Cerebellar cortex (tissue), 1 donor: Measurements from ENCODE around the gene RASL10A.

Experiments used
- DNase-seq: peaks from one replicate; pipeline ENCODE4 v3.0.0-alpha.2; 2015; ENCODE audit warnings: low spot score

RASL10A gene

DNA sequence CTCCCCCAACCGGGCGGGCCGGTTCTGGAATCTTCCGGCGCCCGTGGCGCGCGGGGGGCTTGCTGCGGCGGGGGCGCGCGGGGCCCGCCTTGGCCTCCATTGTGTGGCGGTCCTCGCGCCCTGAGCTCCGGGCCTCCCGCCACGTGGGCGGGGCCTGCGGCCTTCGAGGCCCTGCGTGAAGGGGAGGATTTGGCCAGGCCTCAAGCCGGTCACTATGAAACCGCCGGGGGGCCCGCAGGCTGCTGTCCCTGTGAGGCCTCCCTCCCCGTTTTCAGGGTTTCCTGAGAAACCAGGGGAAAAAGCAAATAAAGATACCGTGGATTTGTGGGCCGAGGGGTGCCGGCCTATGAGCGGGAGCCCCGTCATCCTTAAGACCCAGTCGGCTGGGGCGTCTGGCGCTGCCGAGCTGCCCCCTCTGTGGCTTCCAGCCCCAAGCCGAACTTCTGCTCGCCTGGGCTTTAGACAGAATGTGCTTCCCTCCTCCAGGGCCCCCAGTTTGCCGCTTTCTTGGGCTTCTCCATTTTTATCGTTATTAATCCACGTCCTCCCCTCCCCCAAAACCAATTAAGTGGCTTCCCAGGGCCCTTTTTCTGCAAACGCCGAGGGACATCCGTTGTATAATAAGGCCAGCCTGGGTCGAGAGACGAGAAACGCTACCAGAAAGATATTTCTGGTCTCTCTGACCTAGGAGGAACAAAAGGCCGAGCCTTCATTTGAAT lies 46.8 kb downstream of the RASL10A start:
- peak; percentile 55 for DNase-seq

DNA sequence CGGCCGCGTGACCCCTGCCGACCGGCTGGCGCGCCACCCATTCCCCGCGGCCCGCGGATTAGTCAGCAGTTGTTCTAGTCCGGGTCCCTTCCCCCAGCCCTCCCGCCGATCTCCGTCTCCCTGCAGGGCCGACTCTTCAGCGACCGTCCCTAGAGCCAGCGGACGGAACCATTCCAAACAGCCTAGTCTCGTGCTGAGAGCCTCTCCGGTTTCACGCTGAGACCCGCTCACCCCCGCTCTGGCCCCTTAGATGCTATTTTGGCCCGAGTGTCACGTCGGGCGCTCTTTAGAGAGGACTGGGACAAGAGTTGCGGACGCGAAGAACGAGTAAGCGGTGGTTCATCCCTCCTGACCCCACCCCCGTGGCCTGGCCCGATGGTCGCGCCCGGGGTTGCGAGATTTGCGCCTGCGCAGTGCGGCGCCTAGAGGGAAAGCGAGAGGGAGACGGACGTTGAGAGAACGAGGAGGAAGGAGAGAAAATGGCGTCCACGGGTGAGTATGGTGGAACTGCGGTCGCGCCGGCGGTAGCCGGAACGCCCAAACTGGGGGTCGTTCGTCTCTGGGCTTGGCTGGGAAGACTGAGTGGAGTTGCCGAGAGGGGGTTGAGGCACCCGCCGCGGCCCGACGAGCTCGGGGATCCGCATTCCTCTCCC lies 47.5 kb downstream of the RASL10A start, which contains the start of the genes EWSR1 and RHBDD3:
Gene EWSR1 (plus strand): TSS at position 411 of the 653 bp plus-strand sequence. CDS start 69 bp downstream, at position 480.
Gene RHBDD3 (minus strand): TSS at position 124 of the 653 bp plus-strand sequence. CDS start 2,355 bp downstream, outside the sequence.
- peak; percentile 93 for DNase-seq

DNA sequence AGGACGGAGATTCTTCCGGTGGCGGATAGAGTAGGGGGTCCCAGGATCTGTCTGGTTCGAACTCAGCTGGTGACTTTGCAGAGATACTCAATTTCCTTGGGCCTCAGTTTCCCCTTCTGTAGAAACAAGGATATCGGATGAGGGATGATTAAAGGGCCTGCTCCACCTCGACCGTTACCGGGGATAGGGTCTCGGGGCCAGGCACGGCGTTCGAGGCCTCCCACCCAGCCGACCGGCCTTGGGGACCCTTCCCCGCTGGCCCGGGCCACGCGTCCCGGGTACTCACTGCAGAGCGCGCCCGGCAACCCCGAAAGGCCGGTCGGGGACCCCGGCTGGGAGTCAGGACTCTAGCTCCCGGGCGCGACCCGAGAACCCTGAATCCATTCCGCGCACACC lies 48.0 kb downstream of the RASL10A start:
- no peak for DNase-seq

DNA sequence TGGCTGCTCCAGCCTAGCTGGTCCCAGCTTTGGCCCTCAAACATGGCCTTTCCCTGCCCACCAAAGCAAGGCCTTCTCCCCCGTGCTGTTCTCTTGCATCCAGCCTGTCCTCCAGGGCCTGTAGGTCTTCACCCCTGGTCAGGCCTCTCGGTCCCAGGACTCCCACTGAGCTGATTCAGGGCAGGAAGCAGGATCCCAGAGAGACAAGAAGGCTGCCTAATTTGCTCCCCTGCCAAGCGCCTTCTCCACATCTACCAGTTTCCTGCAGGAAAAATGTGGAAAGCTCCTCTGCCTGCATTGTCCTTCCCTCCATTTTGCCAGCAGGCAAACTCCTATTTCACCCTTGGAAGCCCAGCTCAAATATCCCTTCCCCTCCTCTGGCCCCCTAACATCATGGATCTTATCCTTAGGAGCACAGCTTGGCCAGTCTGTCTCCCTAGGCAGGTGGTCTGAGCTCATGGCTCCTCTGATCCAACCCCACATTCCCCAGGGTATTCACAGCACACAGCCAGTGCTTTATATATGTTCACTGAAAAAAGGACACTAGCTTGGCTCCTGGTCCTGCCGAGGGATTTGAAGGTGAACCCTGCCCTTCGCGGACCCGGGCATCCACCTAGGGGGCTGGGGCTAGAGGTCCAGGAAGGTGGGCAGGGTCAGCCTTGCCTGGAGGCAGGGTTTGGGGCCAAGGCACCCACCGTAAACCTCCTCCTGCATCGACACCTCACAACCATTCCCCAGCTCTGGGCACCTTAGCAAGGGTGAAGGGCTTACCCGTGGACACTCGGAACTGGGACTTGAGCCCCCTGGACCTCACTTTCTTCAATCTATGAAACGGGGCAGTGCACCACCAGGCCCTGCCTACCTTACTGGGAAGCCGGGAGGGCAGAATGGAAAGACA lies 48.7 kb downstream of the RASL10A start:
- DNase-seq = no peak

DNA sequence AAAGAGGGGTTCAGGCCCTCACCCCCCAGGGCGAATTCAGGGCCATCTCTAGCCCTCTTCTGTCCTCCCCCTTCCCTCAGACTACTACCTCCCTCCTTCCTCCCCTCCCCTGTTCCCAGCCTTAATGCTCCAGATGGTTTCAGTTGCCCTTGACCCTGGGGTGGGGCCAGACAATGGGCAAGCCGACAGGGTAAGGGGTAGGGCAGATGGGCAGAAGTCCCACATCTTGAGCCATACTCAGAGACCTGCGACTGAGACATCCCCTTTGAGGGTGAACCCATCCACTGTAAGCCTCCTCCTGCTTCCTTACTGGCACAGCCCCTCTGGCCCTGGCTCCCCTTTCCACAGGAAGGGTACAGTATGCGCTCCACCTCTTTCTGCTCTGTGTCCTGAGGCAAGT lies 49.6 kb downstream of the RASL10A start:
- no peak for DNase-seq

DNA sequence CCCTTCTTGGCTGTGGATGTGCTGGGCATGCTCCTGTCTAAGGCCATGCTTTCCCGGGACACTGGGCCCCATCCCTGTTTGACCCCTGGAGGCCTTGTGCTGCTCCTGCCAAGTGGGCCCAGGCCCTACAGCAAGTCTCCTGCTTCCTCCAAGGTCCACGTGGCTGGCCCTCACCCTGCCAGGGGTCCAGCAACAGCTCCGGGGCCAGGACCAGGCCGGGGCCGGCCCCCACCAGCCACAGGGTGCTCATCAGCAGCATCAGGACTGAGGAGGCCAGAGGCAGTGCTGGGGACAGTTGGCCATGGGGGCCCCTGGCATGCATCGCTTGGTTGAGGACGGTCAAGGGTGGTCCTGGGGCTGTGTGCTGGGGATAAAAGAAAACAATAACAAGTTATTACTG lies 50.2 kb downstream of the RASL10A start:
- DNase-seq = no peak

DNA sequence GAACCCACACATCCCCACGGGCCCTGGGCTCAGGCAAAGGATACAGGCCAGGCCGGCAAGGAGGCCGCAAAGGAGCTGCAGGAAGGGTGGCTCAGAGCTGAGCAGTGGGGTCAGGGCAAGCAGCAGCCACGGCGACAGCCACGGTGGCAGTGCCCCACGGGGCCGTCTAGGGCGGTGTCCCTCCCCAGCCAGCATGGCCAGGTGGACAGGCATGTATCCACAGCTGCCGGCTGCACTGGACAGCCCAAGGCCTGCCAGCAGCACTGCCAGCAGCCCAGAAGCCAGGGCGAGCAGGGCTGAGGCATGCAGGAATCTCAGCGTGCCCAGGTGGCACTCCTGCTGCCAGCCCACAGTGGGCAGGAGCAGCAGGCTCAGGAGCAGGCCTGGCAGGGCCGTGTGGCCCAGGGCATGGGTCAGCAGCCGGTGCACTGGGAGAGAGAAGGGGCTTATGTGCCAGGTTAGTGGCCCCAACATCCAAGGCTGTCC lies 51.7 kb downstream of the RASL10A start:
- no peak for DNase-seq
